Endothelial cell of hepatic sinusoid (primary cell): ENCODE data around the gene CORIN.
"Not testable (repeated sequence)": the region's sequence is repeated elsewhere in the genome, so short reads cannot be mapped to it uniquely, and the experiment has no call there.

Experiments
- in situ Hi-C: cut with HindIII; loops from 2 replicates; pipeline ENCODE4 v1.10.0; 2017; ENCODE audit warnings: low sequenced_read_pairs

The CORIN gene

DNA sequence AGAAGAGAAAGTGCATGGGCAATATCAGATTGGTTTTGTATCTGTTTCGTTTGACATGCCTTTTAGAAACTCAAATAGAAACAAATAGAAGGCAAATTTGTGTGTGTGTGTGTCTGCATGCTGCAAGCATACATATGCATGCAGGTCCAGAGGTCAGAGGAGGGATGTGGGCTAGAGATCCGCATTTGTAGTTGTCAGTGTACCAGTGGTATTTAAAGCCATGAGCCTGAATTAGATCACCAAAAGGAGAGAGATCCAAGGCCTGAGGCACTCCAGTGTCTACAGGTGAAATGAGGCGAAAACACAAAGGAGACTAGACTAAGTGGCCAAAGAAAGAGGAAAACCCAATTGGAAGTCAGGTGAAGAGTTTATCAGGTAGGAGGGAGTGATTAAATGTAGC lies 106.7 kb downstream of the CORIN start:
- in situ Hi-C loops: no loop called here

DNA sequence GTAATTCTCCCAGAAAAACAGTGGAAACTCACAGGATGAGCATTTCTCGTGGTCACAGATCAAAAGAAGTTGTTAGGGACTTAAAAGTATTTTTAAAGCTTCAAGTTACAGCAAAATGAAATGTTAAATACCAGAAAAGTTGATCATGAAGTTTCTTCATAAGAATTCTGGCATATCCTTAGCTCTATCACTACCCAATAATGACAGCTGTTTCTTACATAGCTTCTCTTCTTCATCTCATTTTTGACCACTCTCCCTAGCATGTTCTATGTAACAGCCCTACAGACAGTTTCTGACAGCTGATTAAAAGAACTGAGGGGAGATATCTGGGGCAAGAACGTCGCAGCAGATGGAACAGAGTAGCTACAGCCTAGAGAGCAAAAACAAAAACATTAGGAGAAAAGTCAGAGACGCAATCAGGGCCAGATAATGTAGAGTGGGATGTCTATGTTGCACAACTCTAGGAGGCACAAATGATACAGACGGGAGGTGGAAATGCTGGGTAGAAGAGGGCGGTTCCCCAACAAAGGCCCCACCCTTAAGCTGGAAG lies 108.7 kb downstream of the CORIN start:
- in situ Hi-C loops: no loop called here

DNA sequence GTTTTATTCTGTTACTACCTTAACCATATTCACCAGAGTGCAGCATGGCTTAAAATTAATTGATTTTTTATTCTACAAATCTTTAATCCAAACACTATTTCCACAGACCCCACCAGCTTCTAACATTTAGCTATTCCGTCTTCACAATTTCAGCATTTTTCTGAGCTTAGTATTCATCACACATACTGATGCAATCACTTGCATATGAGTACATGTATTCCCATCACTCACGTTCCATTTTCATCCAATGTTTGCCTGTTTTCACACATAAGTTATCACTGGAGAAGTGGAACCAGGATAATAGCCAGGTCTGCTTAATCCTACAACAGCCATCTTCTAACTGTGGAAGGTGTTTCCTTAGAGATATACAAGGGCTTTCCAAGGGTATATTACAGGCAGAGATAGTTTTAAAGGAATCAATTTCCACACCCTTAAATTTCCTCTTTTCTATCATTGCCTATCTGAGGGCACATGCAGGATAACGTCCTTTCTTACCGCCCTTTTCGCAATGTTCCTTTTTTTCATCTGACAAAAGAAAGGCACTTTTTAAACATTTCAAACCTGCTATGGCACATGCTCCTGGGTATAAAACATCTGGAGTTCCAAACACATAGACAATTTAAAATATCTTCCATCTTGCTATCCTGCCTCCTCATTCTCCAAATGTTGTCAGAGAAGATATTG lies 115.8 kb downstream of the CORIN start:
- in situ Hi-C loops: no loop called here

DNA sequence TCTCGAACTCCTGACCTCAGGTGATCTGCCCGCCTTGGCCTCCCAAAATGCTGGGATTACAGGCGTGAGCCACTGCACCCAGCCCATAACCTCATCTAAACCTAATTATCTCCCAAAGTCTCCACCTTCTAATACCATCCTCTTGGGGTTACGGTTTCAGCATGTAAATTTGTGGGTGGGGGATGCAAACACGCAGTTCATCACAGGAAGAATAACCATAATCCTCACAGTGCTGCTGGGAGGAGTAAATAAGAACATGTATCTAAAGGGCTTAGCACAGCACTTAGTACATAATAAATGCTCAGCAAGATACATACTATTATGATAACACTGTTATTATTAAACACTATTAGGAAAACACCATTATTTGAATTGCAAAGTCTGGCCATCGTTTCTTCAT lies 116.4 kb downstream of the CORIN start:
- in situ Hi-C loops: no loop called here

DNA sequence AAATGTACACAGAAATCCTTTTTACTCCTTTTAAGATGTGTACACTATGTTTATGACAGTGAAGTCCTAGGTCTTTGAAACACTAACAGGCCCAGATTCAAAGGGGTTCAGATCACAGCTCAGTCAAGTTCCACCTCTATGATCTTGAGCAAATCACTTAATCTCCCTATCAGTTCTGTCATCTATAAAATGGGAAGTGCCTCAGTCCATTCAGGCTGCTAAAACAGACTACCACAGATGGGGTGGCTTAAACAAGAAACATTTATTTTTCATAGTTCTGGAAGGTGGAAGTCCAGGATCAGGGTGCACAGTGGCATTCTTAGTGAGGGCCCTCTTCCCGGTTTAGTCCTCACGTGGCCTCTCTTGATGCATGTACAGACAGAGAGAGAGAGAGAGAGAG lies 117.1 kb downstream of the CORIN start:
- in situ Hi-C loops: no loop called here

DNA sequence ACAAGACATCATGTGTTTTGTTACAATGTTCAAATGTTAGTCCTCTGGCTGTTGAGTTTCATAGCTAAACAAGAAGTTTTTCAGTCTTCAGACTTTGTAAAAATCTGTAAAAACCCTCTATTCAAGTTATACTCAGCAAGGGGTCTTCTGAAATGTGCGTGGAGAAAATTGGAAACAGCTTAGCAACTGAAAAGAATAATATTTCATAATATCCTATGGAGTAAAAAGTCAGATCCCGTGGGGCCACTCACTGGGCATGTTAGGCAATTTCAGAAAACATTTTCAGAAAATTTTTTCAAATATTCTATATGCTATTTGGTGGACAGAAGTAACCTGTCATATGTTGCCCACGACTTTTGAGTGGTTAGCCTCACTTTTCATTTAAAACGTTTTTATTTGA lies 118.3 kb downstream of the CORIN start:
- in situ Hi-C loops: no loop called here

DNA sequence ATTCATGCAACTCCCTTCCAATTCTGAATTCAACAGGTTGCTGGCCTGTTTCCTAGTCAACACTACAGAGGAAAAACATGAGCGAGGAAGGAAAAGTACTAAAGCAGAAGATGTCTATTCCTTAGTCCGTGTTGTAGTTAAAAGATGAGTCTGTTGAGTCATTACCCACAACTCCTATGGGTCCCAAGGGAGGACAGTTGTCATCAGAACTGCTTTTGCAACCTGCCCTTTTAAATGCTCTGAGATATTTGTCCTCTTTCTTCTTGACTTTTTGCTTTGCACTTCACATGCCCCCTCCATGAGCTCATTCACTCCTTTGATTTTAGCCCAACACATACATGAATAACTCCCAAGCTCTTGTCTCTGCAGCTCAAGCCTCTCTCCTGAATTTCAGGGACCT lies 119.2 kb downstream of the CORIN start:
- in situ Hi-C loops: no loop called here

DNA sequence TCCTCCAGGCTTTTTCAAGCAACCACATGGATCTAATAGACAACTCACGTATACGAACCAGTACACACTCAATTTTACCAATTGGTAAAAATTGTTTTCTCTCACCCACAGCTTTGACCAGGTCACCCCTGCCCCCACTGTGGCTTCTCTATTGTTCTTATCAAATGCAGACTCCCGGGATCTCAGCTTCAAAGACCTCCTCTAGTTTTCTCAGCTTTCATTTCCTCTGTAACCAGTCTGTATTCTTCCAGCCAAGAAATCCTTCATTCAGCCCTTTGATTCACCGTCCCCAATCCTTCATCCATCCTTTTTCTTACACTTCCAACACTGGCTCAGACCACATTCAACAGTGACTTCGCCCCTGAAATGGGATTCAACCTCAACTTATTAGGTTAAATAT lies 120.7 kb downstream of the CORIN start:
- in situ Hi-C loops: no loop called here

DNA sequence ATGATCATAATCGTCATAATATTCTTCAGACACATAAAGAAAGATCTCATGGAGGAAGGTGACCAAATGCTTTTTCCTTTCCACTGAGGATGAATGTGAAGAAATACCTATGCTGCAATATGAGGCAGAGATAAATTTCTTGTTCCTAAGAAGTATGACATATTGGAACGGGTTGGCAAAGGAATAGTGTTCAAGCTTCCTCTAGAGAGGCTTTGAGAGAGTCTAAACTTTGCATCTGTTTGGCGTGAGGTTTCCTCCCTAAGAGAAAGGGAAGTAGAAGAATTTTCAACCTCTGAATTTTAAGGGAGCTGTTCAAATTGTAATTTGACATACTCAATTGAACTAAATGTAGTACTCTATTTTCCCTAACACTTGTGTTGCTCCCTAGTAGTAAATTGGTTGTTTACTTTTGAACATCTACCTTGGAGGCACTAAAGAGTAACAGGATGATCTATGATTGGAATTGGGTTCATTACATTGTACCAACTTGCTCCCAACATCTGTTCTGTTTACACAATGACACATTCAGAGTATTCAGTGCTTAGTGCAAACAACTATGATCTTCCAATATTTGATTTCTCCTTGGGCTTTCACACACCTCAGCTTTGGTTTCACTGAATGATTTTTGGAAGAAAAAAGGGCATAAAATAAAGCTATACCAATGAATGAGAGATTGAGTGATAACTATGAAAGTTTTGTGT lies 122.0 kb downstream of the CORIN start:
- in situ Hi-C loops: no loop called here

DNA sequence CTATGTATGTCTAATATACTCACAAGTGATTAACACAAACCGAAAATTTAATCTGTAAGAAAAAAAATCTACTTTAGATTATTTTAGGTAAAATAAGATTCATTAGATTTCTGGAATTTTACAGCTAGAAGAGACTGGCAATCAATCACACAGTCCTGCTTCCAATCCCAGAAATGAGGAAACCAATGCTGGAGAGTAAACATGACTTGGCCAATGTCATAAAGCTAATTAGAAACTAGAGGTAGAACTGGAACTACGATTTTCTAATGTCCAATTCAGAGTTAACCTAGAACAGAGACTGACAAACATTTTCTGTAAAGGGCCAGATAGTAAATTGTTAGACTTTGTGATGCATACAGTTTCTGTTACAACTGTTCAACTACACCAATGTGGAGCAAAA lies 123.6 kb downstream of the CORIN start:
- in situ Hi-C loops: no loop called here

DNA sequence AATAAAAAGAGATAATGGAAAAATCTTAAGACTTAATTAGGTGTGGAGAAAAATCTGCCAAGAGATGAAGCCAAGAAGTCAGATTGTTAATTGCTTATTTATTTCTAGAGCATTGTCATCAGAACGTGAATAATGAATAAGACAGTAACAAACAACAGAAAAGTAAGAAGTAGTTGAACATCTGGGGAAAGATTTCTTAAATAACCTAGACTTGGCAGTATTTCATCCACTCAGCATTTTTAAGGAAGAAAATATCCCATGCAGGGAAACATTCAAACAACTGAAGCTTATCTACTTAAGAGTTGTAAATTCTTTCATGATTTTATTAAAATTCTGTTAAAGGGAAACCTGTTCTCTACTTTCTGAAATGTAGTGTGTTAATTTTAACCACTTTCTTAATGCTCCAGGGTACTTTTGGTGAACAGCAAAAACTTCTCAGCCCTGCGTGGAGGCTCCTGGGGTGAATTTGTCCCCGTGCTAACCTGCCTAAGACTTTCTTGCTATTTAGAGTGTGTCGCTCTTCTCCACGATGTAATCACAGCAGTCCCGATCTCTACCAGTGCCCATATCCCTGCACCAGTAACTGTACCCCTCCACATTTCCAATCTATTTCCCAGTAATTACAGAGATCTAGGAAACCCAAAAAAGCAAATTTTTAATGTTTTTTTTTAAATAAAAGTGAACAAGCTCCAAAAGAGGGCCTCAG lies 124.6 kb downstream of the CORIN start:
- in situ Hi-C loops: no loop called here

DNA sequence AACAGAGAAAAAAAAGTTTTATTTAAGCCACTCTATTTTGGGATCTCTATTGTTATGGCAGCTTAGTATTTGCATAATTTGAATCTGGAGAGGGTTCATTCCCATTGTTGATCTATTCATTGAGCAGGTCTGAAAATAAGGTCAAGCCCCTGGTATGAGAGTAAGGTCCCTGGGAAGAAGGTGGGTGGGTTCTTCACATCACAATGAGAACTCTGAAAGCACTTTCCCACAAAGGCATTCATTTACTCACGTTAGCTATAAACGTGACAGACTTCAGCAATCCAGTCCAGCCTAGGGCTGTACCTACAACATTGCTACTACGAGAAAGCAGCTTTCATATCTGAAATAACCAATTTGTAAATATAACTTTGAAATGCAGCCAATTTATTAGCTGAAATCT lies 126.2 kb downstream of the CORIN start:
- in situ Hi-C loops: no loop called here

DNA sequence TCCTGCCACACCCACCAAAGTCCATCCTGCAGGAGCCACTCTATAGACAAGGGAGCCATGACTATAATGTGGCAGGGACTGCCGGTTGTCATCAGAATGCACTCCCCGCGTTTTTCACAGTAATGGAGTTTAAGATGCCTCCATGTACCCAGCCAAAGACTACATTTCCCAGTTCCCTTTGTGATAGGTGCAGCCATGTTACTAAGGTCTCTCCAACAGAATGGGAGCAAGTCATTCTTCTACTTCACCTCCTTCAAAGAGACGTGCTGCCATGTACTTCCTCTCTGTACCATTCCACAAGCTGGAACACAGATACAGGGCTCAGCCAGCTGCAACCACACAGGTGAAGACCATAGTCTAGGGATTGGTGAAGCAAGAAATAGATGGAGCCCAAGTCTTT lies 126.7 kb downstream of the CORIN start:
- in situ Hi-C loops: no loop called here

DNA sequence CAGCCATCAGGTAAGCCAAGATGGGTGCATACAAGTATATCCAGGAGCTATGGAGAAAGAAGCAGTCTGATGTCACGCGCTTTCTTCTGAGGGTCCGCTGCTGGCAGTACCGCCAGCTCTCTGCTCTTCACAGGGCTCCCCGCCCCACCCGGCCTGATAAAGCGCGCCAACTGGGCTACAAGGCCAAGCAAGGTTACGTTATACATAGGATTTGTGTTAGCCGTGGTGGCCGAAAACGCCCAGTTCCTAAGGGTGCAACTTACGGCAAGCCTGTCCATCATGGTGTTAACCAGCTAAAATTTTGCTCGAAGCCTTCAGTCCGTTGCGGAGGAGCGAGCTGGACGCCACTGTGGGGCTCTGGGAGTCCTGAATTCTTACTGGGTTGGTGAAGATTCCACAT lies 131.5 kb downstream of the CORIN start:
- in situ Hi-C loops: not testable (repeated sequence)

DNA sequence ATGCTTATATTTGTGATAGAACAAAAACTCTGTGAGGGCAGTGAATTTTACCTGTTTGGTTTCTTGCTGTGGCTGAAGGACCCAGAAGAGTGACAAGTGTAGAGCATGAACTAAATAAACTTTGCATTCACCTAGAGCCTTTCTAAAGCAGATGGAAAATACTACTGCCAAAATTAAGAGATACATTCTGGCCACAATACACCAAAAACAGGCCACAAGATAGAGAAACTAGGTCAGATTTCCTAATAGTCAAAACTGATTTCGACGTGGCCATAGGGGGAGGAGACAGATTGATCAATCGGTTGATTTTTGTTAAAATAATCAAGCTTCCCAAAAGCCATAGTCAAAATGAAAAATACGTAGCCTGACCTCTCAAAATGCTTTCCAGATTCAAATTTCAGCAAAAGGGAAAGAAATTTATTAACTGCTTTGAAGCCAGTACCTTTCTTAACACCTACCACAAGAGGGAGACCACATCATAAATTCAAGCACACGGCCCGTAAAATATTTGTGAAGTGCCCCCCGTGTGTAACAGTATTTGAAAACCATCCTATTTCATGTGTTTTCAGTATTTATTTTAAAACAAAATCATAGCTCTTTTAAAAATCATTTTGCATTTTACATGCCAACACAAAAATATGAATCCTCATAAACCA lies 132.4 kb downstream of the CORIN start:
- in situ Hi-C loops: no loop called here

DNA sequence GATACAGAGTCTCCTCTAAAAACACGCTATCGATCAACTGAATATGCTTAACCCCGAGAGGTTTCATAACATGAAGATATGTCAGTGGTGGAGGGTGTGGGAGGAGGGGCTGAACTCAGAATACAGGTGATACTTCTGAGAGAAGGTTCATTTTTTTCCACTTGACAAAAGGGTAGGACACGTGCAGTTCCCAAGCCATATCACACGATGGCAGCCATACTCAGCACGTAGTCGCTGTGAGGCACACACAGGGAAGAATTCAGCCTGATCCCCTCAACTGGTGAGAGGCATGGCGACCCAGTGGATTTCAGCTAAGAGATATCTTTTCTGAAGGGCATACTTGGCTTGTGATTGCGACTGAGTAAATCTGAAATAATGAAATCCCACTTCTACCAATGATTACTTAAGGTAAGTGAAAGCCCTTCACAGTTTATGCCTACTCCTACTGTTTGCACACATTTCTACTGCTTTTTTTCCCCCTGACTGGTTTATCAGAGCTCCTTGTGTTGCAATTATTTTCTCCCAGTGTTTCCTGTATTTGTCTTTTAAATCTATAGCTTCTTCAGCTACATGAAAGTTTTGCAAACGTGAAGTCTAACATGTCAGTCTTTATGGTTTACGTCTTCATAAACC lies 133.1 kb downstream of the CORIN start:
- in situ Hi-C loops: no loop called here

DNA sequence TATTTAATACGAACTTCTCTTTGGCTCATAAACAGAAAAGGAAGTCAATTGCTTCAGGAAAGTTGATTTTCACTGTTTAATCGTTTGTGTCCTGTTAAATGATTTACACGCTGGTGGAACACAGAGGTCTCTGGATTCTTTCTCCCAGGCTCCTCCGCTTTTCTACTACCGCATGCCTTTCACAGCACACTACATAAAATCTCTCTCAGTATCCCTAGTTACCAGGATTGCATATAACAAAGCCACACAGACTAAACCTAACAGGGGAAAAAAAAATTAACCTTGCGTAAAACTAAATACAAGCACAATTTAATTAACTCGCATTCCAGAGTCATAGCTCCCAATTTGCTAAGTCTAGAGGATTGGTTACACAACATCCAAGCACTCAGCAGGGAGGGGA lies 133.9 kb downstream of the CORIN start:
- in situ Hi-C loops: no loop called here

DNA sequence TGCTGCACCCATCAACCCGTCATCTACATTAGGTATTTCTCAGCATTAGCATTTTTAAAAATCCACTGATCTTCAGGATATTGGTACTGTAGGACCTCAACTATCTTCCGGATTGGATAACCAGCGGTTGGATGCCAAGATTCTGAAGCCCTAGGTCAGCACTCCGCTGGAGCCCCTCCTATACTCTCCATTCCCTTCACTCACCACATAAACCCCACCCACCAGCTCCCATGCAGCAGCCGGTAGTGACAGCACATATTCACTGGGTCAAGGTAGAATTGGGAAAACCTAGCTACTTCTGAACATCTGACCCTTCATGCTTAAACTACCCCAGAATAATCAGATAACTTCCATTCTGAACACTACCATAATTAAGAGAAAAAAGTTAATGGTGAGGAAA lies 134.9 kb downstream of the CORIN start:
- in situ Hi-C loops: no loop called here

DNA sequence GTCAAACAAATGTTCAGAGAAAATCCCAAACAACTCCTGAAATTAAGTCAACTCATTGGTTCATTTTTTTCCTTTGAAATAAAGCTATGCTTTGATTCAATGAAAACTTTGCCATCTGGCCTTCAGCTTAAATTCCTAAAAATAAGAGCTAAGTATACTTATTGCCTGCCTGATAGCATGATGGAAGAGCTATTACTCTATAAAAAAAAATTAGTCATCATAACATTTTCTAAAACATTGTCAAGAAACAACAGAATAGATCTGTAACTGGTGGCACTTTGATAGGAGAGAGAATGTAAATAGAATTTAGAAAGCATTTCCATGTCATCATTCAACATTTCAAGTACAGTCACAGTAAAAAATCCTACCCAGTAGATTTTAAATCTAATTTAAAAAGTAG lies 136.6 kb downstream of the CORIN start:
- in situ Hi-C loops: no loop called here

DNA sequence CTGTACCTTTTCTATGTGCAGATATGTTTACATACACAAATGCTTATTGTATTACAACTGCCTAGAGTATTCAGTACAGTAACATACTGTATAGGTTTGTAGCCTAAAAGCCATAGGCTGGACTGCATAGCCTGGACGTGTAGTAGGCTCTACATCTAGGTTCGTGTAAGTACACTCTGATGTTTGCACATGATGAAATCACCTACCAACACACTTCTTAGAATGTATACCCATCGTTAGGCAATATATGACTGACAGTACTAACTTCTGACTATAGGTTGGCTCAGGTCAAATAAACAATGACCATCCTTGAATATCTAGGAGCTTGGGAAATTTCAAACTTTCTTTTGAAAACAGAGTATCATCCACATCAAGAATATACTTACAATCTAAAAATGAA lies 139.0 kb downstream of the CORIN start:
- in situ Hi-C loops: no loop called here

DNA sequence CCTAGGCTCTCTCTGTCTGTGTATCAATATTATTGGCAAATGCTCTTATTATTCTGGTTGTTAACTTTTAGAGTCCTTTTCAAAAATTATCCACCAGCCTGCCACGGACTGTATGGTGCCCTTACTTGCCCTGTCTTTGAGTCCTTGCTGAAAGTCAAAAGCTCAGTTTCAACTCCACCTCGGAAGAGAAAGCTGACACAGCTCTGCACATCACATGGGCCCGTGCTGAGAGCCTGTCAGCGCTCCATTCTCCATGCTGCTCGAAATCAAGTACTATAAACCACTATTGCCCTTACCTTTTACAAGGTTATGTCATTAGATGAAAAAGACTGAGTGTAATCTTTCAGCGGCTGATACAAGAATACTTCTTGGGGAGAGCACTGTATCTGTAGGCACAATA lies 141.0 kb downstream of the CORIN start:
- in situ Hi-C loops: no loop called here
